NCI-H510A (cell line): ENCODE data around the gene GDPD5.

Source experiments
- DNase-seq: peaks from one replicate; lab custom pipeline; 2025; lab: John Stamatoyannopoulos, UW

Gene GDPD5

GRCh38 chr11:75516140-75516539, 9.6 kb downstream of the GDPD5 start:
- no peak for DNase-seq

GRCh38 chr11:75514596-75514995, 11.1 kb downstream of the GDPD5 start:
- DNase-seq: no peak

- DNase-seq: no peak
Measured at GRCh38 chr11:75513250-75513649, 12.5 kb downstream of the GDPD5 start.

GRCh38 chr11:75510723-75511019, 15.1 kb downstream of the GDPD5 start:
- DNase-seq: no peak

GRCh38 chr11:75510004-75510722, 15.6 kb downstream of the GDPD5 start:
- no peak for DNase-seq

GRCh38 chr11:75509020-75509720, 16.6 kb downstream of the GDPD5 start:
- no peak for DNase-seq

- no peak for DNase-seq
Measured at GRCh38 chr11:75508051-75508561, 17.6 kb downstream of the GDPD5 start.

GRCh38 chr11:75507571-75507970, 18.2 kb downstream of the GDPD5 start:
- DNase-seq: no peak

GRCh38 chr11:75506827-75507226, 18.9 kb downstream of the GDPD5 start:
- DNase-seq: no peak

- DNase-seq: no peak
Measured at GRCh38 chr11:75505916-75506692, 19.6 kb downstream of the GDPD5 start.

GRCh38 chr11:75504501-75504900, 21.2 kb downstream of the GDPD5 start:
- no peak for DNase-seq

- DNase-seq: no peak
Measured at GRCh38 chr11:75503531-75504099, 22.1 kb downstream of the GDPD5 start.

GRCh38 chr11:75502138-75502537, 23.6 kb downstream of the GDPD5 start:
- DNase-seq: no peak

- DNase-seq: peak; percentile 41
Measured at GRCh38 chr11:75500742-75501141, 25.0 kb downstream of the GDPD5 start.

- DNase-seq: no peak
Measured at GRCh38 chr11:75499423-75500190, 26.1 kb downstream of the GDPD5 start.

- DNase-seq: no peak
Measured at GRCh38 chr11:75498556-75499255, 27.0 kb downstream of the GDPD5 start.

GRCh38 chr11:75497788-75498409, 27.8 kb downstream of the GDPD5 start:
- DNase-seq: no peak

- DNase-seq: no peak
Measured at GRCh38 chr11:75496305-75496752, 29.4 kb downstream of the GDPD5 start.

- DNase-seq: no peak
Measured at GRCh38 chr11:75495749-75496304, 29.9 kb downstream of the GDPD5 start.

GRCh38 chr11:75493626-75494025, 32.1 kb downstream of the GDPD5 start:
- DNase-seq: no peak
